Astrocyte of the hippocampus (primary cell): Measurements from ENCODE around the gene TRIM41.
A peak's percentile ranks its signal among the peaks of the same experiment; 100 is the strongest.

Experiments used
- DNase-seq: peaks from one replicate; pipeline ENCODE4 v3.0.0; 2011; ENCODE audit warnings: low read depth, low spot score

The TRIM41 gene

DNA sequence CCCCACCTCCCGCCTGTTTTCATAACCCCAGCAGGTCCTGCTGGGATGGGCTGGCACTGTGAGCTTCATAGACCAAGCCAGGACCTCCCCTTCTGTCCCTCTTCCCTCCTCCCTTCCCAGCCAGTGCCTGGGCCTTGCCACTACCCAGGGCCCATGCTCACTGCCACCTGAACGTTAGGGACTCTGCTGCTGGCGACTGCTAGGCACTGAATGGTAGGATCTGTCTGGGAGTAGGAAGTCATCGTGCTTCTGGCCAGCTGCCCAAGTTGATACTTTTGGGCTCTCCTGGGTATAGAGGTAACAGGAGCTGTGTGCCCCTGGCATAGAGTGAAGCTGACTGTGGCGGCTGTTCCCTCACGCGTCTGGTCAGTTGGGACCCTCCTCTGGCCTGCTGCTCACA is 8.4 kb downstream of the TRIM41 start:
- DNase-seq: no peak

DNA sequence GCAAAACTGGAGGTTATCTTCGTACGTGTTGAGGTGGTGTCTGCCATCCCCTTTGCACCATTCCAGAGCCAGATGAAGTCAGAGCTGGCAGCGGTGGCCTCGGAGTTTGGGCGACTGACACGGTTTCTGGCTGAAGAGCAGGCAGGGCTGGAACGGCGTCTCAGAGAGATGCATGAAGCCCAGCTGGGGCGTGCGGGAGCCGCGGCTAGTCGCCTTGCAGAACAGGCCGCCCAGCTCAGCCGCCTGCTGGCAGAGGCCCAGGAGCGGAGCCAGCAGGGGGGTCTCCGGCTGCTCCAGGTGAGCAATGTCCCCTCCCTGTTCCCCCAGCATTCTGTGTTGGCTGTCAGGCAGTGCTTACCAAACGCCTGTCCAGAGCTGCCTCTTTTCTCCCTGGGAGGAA is 9.5 kb downstream of the TRIM41 start:
- no peak for DNase-seq

DNA sequence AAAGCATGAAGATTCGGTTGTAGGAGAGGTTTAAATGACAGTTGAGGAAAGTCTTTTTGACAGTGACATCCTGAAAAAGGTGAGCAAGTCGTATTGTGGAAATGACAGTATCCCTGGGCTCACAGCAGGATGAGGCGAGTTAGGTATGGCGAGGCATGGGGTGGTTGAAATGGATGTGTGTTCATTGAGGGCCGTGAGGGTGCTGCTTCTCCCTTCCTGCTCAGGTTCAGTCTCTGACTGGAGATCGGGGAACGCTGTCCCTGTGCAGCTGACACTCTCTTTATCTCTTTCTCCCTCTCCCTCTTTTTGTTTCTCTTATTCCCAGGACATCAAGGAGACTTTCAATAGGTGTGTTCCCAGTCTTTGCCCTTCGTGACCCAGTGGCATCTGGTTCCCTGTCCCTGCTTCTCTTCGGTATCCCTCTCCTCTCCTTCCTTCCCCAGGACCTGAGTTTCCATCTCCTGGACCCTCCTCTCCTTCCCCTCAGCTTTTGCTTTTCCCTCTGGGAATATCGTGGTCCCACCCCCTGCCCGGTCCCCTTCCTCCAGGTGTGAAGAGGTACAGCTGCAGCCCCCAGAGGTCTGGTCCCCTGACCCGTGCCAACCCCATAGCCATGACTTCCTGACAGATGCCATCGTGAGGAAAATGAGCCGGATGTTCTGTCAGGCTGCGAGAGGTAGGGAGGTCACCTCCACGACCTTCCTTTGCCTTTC is 10.2 kb downstream of the TRIM41 start:
- DNase-seq: no peak

DNA sequence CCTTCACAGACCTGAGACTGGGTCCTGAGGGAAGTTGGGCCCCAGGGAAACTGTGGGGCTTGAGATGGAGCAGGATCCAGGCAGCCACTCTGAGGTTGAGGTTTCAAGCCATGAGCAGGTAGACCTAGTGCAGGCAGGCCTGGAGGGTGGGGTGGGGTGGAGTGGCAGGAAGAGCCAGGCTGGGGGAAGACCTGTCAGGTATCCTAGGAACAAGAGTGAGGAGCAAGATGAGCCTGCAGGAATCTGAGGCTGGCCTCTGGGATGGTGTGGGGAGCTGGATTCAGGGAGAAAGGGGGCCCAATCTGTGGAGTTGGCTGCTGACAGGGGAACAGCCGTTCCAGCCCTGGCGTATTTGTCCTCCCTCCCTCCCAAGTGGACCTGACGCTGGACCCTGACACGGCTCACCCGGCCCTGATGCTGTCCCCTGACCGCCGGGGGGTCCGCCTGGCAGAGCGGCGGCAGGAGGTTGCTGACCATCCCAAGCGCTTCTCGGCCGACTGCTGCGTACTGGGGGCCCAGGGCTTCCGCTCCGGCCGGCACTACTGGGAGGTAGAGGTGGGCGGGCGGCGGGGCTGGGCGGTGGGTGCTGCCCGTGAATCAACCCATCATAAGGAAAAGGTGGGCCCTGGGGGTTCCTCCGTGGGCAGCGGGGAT is 10.8 kb downstream of the TRIM41 start:
- DNase-seq: no peak

DNA sequence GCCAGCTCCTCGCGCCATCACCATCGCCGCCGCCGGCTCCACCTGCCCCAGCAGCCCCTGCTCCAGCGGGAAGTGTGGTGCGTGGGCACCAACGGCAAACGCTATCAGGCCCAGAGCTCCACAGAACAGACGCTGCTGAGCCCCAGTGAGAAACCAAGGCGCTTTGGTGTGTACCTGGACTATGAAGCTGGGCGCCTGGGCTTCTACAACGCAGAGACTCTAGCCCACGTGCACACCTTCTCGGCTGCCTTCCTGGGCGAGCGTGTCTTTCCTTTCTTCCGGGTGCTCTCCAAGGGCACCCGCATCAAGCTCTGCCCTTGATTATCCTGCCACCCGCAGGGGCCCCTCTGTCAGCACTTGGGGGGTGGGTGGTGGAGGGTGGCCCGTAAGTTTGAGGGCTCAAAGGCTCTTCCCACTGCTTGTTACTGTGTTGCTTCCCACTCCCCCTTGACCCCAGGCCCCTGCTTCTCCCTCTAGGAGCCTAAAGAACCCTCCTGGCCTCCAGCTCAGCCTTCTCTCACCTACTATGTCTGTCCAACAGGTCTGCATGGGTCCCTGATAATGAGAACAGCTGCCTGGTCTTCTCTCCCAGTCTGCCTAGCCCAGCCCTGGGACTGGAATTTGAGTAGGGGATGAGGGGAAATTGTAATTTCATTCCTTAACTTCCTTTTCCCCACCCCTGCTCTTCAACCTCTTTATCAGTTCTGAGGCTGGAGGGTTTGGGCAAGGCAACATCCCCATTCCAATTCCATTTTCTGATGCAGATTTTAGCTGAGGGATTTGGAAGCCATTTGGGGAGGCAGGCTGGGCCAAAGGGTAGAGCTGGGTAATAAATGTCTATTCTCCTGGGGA is 11.6 kb downstream of the TRIM41 start:
- no peak for DNase-seq

DNA sequence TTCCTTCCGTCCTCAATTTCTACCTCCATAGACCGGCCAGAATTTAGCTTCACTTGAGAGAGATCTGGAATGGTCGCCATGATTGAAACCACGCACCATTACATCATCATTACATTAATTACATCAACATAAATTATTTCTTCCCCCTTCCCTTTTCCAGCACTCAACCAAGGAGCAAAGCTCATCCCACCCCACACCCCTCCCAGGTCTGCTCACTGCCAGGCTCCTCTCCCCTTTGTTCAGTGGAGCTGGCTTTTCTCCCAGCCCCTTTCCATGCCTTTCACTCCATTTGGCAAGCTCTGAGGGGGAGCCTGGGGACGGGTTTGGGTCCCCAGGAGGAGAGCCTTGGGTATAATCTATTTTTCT is 12.2 kb downstream of the TRIM41 start:
- no peak for DNase-seq

DNA sequence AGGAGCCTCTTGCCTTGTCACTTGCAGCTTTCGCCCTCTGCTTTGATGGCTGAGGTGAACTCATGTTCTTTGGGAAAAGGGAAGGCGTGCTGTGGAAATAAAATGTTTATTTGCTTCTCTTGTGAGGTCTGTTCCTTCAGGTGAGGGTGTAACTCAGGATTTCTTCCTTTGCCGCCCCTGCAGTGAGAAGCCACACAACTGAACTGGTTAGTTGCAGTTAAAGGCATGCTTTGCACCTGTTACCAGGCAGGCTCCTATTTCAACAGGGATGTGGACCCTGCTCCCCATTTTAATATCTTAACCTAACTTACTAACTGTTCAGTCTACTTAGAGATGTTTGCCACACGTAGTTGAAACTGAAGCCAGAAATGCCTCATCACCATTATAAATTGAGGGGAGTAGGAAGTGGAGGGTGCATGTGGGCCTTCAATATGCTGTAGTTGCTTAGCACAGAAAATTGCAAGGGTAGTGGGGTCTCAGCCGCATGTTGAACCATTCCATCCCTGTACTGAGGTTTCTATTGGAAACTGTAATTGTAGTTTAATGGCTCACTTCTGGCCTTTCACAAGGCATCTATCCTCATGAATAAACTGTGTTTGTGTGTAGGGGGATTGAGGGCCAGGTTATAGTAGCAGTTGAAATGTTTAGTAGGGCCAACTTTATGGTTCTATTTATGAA is 12.7 kb downstream of the TRIM41 start:
- DNase-seq: no peak

DNA sequence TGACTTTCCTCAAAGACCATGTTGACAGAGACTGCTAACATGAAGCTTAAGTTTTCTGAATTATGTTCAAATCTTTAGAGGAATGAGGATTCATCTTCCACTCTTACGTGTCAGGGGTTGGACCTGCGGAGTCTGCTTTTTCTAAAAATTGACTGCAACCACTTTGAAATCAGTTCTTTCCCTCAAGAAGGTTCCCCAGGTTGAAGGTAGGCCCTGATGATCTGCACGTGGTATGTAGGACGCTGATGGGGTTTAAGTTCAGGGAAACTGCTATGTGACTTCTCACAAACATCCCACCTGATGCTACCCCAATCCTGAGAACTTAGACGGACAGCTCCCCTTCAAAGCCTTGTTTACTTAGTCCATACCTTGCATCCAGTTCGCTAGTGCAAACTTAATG is 13.4 kb downstream of the TRIM41 start:
- DNase-seq: no peak

DNA sequence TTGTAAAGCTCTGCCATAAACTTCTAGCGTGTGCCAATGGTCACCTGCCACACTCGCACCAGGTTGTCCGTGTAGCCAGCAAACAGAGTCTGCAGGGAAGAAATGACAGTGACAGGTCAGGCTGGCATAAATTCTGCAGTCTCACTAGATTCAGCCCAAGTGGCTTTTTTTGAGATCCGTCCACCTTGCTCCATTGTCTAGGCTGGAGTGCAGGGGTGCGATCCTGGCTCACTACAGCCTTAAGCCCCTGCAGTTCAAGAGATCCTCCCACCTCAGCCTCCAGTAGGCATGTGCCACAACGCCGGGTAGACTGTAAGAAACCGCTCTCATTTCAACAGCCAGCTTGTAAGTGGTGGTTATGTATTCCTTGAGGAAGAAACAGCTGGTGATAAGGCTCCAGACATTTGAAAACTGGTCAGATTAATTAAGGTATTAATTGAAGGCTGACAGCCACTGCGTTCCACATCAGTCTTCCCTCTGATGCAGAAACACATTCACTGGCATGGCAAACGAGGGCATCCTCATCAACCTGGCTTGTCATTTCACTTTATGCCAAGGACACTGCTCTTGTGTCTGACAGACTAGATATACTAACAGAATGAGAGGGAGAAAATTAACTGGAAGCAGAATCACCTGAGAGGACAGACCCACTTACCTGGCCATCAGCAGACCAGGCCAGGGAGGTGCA is 14.0 kb downstream of the TRIM41 start:
- DNase-seq: no peak

DNA sequence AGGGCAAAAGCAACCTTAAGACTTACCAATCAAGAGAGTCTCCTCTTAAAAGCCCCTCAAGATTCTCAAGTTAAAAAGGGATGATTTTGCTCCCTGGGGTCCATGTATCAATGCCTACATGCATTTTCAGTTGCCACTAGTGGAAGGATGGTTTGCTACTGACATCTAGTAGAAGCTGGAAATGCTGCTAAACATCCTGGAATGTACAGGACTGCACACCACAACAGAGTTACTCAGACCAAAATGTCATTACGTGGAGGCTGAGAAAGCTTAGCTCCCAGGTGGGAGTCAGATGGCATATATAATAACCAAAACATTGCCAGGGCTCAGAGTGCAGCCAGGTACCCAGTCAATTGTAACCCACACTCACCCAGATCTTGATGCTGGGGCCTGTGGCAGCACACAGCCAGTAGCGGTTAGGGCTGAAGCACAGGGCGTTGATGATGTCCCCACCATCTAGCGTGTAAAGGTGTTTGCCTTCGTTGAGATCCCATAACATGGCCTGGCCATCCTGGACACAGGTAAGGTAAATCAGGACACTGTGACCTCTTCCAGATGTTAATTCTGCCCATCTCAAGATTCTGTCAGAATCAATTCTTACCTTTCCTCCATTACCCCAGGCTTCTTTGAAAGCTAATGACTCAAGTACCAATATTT is 14.8 kb downstream of the TRIM41 start:
- DNase-seq: no peak

DNA sequence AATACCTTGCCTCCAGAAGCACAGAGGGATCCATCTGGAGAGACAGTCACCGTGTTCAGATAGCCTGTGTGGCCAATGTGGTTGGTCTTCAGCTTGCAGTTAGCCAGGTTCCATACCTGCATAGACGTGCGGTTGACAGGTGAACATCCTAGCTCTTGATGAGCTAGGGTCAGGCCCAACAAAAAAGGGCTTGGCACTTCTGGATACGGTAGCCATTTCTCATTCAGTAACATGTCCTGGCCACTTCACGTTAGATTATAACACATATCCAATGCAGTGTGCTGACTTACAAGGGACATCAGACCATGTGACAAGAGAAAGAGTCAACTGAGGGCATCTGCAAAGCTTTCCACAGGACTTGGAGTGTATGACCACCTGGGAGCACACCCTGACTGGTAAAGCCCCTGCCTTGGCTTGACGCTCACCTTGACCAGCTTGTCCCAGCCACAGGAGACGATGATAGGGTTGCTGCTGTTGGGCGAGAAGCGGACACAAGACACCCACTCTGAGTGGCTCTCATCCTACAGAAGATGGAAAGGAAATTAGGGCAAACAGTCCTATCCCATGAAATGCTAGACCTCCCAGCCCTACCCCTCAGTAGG is 16.1 kb downstream of the TRIM41 start:
- no peak for DNase-seq

DNA sequence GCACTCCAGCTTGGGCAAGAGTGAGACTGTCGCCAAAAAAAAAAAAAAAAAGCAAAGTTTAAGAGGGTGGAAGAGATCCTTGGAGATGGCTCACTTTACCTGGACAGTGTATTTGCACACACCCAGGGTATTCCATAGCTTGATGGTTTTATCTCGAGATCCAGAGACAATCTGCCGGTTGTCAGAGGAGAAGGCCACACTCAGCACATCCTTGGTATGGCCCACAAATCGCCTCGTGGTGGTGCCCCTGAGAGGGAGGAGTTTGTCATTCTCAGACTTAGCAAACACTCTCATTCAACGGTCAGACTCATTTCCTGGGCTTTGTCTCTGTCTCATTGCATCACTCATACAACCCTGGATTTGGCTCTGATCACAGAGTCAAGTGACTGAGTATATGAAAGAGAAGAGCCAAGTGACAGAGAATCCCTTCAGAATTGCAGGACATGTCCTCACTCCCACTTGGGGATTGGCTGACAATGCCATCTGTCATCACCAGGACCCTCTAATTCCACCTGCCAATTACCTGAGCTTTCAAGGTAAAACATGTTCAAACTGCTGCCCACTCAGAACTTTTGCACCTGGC is 18.4 kb downstream of the TRIM41 start:
- peak; percentile 73 for DNase-seq

DNA sequence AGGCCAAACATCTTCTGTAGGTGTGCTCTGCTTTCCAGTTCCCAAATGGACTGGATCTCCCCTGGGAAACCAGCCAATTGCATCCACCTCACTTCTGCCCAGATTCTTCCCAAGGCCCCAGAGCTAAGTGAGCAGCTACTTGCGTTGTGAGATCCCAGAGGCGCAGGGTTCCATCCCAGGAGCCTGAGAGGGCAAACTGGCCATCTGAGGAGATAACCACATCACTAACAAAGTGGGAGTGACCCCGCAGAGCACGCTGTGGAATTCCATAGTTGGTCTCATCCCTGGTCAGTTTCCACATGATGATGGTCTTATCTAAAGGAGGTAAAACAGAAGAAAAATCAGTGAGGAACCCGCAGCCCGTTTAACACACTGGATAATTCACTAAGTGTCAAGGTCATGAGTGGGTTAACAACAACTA is 19.0 kb downstream of the TRIM41 start:
- no peak for DNase-seq

DNA sequence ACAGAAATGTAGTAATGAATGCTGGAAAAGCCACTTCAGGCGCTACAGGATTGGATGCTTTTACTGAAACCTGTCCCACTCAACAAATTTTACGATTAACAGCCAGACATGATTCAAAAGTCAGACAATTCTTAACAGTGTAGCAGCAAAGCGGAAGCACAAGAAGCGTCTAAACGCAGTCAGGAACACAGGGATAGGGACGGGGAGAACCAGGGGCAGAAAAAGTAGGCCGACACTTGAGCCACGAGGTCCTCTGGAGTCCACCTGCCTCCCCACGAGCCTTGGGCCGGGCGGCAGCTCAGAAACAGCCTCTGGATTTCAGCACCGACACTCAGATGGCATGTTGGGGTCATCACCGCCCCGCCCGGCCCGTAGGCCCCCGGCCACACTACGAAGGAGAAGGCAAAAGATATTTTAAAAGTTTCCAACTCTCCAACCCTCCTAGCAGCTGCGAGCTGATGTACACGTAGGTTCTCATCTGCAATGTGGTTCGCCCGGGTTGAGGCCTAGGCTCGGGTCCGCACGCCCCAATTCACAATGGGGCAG is 20.0 kb downstream of the TRIM41 start:
- DNase-seq: peak; percentile 38

DNA sequence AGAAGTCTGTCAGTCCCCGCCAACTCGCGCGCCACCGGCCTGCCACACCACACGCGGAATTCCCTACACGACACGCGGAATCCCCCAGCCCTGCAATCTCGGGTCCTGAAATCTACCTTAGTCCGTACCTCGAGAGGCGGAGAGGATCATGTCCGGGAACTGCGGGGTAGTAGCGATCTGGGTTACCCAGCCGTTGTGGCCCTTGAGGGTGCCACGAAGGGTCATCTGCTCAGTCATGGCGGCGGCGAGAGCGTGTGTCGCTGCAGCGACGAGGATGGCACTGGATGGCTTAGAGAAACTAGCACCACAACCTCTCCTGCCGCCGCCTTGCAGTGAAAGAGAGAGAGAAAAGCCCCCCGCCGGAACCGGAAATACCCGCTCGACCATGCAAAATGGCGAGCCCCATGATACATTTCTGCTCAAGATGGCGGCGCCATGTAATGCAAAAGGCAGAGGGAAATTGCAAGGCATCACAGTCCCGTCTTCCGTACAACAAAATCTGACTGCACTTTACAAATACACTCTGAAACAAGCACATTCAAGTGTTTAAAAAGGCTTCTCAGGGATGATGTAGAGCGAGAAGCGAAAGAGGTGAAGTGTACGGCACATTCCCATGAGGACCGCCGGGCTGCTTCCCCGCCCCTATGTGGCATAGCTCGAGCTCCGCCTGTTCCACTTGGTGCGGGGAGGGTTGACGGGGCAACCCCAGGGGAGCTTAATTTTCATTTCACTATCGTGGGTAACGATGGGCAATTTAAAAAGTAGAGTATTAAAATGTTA is 20.7 kb downstream of the TRIM41 start, which contains the start of gene RACK1:
TSS of gene RACK1 (minus strand) at position 343 of the 780 bp plus-strand sequence. CDS start at position 237, 106 bp downstream.
- DNase-seq: peak; percentile 95

DNA sequence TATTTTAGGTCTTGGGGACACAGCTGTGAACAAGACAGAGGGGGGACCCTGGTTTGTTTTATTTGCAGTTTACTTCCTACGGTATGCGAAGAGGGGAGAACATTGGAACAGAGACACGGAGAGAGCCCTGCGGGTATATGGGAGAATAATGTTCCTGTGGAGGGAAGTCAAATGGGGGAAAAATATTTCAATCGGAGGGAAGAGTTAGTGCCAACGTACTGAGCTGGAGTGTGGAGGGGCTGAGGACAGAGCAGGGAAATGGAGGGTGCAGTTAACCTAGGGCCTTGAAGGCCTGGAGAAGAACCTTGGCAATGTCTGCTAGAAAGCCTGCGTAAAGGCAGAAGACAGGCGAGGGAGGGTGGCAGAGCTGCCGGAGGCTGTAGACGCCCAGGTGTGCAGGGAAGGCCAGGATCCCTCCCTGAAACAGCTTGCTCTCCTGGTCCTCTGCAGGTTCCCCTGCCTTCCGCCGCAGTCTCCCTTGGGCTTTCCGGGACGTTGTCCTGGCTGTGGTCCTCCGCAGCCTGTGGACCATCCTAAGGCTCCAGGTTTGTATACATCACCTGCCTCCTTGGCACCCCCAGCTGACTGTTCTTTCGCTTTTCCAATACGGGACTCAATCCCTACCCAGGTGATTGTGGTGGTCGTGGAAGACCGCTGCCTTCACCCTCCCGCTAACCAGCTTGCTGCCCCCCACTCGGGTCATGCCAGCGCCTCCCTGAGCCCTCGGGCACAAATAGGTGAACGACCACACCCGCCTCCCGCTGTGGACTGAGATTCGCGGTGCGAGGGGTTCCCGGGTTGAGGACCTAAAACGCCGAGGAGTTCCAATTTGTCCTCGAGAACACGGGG is 22.6 kb downstream of the TRIM41 start:
- no peak for DNase-seq

DNA sequence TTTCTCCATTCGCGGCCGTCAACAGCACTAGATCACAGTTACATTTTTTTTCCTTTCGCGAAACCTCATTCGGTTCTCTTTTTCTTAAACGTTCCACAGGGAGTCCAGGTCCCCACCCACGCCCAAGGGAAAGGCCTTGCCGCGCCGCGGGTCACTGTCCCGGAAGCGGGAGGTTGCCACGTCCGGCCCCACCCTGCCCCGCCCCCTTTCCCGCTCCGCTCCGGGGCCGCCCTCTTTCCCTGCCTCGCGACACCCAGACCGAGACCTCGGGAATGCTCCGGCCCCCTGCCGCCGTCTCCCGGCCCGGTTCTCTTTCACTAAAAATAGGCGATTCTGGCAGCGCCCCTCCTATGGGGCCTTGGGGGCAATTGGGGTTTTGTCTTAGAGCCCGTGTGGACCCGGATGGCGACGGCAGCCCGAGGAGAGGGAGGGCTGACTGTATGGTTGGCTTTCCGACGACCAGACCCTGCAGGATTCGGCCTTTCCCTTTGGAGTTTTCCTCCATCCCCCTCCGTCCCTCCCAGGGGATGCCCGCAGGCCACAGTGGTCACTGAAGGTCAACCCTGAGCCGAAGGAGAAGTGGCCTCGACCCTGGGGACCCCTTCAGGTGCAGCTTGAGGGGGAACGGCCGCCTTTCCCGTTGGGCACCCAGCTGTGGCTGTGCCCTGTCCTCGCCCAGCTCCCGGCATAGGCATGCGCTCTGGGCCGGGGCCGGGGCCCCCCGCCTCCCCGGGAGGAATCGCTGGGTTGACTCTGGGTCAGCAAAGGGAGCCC is 23.4 kb downstream of the TRIM41 start:
- DNase-seq: peak; percentile 94
